ENCODE data around the gene SDHAF3.
"Not testable (repeated sequence)": the region's sequence is repeated elsewhere in the genome, so short reads cannot be mapped to it uniquely, and the experiment has no call there.

The SDHAF3 gene

DNA sequence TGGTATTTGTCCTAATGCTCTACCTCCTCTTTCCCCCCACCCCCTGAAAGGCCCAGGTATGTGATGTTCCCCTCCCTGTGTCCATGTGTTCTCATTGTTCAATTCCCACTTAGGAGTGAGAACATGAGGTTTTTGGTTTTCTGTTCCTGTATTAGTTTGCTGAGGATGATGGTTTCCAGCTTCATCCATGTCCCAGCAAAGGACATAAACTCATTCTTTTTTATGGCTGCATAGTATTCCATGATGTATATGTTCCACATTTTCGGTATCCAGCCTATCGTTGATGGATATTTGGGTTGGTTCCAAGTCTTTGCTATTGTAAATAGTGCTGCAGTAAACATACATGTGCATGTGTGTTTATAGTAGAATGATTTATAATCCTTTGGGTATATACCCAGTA lies 5.6 kb downstream of the SDHAF3 start:
- not testable (repeated sequence) for DNase-seq (ENCODE audit: low read depth)

DNA sequence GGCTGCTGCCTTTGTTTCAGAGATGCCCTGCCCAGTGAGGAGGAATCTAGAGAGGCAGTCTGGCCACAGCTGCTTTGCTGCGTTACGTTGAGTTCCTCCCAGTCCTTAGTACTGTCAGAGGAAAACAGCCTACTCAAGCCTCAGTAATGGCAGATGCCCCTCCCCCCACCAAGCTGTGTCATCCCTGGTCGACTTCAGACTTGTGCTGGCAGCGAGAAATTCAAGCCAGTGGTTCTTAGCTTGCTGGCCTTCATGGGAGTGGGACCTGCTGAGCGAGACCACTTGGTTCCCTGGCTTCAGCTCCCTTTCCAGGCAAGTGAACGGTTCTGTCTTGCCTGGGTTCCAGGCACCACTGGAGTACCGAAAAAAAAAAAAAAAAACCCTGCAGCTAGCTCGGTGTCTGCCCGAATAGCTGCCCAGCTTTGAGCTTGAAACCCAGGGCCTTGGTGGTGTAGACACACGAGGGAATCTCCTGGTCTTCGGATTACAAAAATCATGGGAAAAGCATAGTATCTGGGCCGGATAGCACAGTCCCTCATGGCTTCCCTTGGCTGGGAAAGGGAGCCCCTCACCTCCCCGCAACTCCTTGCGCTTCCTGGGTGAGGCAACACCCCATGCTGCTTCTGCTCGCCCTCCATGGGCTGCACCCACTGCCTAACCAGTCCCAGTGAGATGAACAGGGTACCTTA lies 9.1 kb downstream of the SDHAF3 start:
- no peak for DNase-seq (ENCODE audit: low read depth)

DNA sequence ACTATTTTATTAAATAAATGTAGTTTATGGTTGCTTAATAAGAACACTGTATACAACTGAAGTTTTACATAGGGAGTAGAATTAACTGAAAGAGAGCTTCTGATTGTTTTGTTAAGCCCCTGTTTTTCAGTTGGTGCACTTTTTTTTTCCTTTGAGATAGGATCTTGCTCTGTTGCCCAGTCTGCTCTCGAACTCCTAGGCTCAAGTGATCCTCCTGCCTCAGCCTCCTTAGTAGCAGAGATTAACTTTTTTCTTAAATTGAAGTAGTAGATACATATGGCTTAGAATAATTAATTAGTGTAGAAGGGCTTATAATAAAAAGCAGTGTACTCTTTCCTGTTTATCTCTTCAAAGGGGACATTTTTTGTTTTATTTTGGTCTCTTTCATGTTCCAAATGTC lies 11.2 kb downstream of the SDHAF3 start:
- DNase-seq (ENCODE audit: low read depth), result no peak

DNA sequence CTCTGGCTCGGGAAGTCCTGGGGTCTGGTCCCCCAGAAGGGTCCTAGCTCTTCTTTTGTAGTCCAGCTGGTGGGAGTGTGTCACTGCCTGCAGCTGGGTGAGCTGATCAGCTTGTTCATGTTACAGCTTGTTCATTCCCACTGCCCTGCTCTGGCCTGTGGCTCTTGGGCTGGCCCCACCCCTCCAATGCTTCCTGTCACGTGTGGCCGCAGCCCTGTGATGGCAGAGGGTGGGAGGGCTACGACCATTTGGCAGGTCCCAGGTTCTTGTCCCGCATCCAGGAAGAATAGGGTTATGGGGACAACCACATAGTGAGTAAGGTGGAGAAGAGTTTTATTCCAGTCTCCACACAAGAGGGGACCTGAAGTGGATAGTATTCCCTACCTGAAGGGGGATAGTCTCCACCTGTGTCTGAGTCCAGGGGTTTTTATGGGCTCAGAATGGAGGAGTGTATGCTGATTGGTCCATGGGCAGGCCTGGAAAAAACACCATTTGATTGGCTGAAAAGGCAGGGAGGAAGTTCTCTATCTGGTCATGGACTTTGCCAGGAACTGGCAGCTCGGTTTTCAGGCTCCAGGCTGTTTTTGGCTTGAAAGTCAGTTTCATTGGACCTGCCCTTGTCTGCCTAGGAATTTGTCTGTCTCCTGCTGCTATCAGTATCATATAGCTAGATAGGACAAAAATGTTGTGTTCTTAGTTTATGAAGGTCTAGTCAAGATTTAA lies 13.1 kb downstream of the SDHAF3 start:
- no peak for DNase-seq (ENCODE audit: low read depth)

DNA sequence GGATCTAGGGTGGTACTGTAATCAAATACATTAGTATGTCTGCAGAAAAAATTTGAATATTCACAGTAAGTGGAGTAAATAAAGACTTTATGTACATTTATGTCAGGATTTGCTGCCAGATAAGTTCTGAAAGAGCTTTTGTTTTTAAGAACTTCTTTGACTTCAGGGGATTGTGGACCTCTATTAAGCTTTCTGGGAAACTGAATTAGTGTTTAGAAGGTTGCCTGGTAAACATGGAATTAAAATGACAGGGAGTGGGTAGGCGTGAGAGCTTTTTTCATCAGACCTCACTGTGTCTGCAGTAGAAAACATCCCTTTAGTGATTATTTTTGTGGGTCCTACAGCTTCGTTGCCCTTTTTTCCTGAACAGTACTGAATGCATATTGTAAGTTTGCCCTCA lies 15.7 kb downstream of the SDHAF3 start:
- DNase-seq (ENCODE audit: low read depth), result no peak

DNA sequence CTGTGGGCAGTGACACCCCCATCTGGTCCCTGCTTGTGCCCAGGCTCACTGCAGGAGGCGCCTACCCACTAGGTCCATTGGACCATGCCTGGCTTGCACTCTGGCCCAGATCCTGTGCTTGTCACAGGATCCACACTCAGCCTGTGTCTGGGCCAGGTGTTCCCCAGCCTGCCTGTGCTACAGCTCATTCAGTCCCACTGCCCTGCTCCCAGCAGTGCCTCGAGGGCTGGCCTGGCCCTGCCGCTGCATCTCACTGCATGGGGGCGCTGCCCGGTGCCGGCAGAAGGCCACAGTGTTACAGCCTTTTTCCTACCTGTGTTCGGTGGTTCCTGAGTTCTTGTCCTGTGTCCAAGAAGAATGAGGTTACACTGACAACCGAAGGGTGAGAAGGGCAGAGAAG lies 21.3 kb downstream of the SDHAF3 start:
- DNase-seq (ENCODE audit: low read depth), result no peak

DNA sequence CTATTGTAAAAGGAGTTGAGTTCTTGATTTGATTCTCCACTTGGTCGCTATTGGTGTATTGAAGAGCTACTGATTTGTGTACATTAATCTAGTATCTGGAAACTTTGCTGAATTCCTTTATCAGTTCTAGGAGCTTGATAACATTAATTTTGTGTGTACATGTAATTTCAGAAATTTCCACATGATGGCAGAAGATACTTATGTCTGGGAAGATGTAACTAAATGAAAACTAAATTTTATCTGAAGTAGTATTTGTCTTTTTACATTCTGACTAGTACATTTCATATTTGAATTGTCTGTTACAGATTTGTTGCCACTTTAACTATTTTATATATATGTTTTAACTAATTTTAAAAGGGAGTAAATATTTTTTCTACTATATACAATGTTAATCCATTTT lies 27.6 kb downstream of the SDHAF3 start:
- no peak for DNase-seq (ENCODE audit: low read depth)

DNA sequence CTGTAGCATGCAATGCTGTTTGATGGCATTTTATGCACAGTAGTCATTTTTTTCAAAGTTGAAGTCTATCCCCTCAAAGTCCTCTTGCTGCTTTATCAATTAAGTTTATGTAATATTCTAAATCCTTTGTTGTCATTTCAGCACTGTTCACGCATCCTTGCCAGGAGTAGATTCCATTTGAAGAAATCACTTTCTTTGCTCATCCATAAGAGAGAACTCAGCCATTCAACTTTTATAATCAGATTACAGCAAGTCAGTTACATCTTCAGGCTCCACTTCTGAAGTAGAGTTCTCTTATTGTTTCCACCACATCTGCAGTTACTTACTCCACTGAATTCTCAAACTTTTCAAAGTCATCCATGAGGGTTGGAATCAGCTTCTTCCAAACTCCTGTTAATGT lies 32.3 kb downstream of the SDHAF3 start:
- DNase-seq (ENCODE audit: low read depth), result no peak

DNA sequence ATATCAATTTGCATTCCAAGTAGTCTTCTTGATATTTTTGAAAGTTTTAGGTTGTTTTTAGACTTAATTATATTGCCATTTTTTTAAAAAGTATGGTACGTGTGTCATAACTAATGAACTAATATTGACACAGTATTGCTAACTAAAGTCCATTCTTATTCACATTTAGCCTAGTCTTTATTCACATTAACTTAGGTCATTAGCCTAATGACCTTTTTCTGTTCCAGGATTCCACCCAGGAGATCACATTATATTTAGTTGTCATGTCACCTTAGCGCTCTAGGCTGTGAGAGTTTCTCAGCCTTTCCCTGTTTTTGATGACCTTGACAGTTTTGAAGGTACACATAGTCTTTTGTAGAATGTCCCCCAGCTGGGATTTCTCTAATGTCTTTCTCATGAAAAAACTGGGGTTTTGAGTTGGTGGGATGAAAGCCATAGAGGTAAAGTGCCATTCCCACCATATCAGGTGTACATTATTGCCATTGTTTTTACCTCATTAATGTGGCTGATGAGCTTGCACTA lies 38.5 kb downstream of the SDHAF3 start:
- DNase-seq (ENCODE audit: low read depth), result no peak

DNA sequence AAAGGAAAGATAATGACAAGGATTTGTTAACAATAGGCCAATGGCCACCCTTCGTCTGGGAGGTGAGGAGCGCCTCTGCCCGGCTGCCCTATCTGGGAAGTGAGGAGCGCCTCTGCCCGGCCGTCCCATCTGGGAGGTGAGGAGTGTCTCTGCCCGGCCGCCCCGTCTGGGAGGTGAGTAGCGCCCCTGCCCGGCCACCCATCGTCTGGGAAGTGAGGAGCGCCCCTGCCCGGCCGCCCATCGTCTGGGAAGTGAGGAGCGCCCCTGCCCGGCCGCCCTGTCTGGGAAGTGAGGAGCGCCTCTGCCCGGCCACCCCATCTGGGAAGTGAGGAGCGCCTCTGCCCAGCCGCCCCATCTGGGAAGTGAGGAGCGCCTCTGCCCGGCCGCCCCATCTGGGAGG lies 42.5 kb downstream of the SDHAF3 start:
- not testable (repeated sequence) for DNase-seq (ENCODE audit: low read depth)

DNA sequence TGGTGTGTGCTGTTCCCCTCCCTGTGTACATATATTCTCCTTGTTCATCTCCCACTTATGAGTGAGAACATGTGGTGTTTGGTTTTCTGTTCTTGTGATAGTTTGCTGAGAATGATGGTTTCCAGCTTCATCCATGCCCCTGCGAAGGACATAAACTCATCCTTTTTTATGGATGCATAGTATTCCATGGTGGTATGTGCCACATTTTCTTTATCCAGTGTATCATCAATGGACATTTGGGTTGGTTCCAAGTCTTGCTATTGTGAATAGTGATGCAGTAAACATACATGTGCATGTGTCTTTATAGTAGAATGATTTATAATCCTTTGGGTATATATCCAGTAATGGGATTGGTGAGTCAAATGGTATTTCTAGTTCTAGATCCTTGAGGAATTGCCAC lies 44.1 kb downstream of the SDHAF3 start:
- DNase-seq (ENCODE audit: low read depth), result not testable (repeated sequence)

DNA sequence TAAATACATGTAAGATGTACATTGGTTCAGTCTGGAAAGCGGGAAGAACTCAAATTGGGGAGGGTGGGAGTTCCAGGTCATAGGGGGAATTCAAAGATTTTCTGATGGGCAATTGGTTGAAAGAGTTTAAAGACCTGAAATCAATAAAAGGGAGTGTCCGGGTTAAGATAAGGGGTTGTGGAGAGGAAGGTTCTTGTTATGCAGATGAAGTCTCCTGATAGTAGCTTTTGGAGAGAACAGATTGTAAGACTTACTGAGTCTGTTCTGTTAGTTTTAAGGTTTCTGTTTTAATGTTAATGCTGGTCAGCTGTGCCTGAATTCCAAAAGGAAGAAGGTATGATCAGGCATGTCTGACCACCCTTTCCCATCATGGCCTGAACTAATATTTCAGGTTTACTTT lies 48.8 kb downstream of the SDHAF3 start:
- no peak for DNase-seq (ENCODE audit: low read depth)

DNA sequence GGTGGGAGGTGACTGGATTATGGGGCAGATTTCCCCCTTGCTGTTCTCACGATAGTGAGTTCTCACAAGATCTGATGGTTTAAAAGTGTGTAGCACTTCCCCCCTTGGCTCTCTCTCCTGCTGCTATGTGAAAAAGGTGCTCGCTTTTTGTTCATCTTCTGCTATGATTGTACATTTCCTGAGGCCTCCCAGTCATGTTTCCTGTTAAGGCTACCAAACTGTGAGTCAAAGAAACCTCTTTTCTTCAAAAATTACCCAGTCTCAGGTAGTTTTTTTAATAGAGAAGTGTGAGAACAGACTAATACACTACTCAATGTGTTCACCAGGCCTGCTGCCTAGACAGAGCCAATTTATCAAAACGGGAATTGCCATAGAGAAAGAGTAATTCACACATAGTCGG lies 49.7 kb downstream of the SDHAF3 start:
- no peak for DNase-seq (ENCODE audit: low read depth)

DNA sequence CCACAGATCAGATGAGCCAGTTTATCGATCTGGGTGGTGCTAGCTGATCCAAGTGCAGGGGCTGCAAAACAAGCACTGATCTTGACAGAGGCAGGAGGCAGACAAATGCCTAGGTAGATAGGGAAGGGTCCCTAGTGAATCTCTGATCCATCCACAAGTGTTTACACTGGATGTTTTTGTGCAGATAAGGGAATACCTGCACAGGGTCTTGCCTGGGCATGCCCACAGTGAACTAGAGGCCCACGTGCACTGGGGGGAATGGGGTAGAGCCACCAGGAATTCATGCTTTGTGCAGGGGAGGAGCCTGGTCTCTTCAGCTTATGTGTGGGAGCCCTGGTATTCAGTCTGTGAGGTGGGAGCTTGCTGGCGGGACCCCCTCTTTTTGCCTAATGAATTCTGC lies 50.3 kb downstream of the SDHAF3 start:
- DNase-seq (ENCODE audit: low read depth), result no peak

DNA sequence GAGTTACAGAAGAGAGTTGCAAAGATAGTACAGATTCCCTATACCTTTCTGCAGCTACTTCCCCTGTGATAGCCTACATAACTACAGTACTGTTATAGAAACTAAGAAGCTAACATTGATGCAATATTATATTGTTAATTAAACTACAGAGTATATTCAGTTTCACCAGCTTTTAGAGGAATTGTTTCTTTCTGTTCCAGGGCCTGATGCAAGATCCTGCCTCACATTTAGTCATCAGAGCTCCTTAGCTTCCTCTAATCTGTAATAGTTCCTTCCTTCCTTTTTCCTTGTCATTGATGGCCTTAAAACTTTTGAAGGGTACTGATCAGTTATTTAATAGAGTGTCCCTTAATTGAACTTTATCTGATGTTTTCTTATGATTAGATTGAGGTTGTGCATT lies 56.8 kb downstream of the SDHAF3 start:
- DNase-seq (ENCODE audit: low read depth), result no peak

DNA sequence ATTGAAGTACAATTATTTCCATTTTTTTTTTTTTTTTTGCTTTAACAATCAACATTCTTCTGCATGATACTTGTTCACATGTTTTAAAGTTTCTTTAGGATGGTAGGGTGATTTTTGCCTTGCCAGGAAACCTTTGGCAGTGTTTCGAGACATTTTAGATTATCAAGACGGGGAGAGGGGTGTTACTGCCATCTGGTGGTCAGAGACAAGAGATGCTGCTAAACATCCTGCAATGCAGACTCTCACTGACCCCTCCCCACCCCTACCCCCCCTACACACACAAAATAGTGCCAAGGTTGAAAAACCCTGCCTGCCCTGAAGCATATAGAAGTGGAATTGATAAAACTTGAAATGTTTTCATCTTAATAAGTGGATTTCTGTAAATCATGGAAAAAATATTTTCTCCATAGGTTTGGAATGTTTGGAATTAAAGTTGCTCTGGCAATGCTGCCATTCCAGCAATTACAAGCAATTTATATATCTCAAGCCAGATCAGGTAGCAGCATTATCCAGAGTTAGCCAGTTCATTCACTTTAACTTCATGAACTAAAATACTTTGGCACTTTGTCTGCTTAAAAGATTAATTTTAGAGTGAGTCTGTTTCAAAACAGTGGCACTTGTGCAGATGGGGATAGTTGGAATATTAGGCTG lies 62.1 kb downstream of the SDHAF3 start:
- DNase-seq (ENCODE audit: low read depth), result no peak

DNA sequence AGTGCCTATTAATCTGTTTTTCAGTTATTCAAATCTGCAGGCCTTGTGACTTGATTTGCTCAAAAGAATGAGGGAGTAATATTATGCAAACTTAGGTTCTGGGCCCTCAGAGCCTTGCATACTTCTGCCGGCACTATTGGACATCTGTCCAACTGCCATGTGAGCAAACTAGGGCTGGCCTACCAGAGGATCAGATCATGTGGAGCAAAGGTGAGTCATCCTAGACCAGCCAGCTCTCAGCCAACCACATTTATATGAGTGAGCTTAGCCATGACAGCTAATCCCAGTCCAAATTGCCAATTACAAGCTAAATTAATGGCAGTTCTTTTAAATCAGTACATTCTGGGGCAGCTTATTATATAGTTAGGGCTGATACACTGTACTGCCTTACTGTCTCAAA lies 69.6 kb downstream of the SDHAF3 start:
- no peak for DNase-seq (ENCODE audit: low read depth)

DNA sequence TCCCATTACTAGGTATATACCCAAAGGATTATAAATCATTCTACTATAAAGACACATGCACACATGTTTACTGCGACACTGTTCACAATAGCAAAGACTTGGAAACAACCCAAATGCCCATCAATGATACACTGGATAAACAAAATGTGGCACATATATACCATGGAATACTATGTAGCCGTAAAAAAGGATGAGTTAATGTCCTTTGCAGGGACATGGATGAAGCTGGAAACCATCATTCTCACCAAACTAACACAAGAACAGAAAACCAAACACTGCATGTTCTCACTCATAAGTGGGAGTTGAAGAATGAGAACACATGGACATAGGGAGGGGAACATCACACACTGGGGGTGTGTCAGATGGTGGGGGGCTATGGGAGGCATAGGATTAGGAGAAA lies 78.7 kb downstream of the SDHAF3 start:
- DNase-seq (ENCODE audit: low read depth), result not testable (repeated sequence)

DNA sequence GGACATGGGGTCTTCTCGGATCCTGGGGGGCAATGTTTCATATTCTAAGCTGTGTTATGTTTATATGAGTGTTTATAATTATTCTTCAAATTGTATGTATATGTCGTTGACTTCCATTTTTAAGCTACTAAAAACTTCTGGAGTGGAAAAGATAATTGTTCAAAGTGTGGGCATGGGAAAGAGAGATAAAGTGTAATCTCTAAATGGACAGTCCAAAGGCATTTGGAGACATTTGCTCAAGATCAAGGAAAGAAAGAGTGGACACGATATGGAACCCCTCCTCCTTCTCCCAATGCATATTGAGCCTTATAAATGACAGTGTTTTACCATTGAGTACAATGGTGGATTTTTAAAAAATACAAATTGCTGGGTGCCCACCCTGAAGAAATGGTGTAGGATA lies 81.1 kb downstream of the SDHAF3 start:
- no peak for DNase-seq (ENCODE audit: low read depth)

DNA sequence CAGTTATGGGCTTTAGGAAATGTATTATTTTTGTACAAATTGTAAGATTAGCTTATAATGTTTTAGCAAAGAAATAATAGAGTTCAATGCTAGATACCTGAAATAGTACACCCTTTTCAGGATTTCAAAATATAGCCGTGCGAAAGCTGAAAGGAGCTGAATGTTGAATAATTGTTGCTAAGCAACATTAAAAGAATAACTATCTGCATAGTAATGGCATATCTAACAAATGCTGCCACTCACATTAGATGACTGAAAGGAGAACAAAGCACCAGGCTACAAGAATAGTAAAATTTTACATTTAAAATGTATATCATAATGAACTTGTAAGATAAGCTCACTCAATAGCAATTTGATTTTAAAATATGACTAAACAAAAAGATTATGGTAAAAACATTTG lies 82.5 kb downstream of the SDHAF3 start:
- DNase-seq (ENCODE audit: low read depth), result no peak

DNA sequence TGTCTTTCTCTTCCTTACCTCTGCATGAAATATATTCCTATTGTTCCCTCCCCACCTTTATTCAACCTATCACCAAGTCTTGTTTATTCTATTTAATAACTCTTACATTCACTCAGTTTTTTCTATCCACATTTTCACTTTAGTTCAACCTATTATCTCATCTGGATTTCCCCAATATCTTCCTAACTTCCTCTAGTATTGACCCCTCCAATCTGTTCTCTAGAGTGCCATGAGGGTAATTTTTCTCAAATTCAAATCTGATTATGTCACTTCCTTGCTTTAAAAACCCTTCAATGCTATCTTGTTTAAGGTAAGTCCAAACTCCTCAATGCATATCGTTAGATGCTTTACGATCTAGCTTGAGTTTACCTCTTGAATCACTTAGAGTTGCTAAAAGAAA lies 86.5 kb downstream of the SDHAF3 start:
- no peak for DNase-seq (ENCODE audit: low read depth)

DNA sequence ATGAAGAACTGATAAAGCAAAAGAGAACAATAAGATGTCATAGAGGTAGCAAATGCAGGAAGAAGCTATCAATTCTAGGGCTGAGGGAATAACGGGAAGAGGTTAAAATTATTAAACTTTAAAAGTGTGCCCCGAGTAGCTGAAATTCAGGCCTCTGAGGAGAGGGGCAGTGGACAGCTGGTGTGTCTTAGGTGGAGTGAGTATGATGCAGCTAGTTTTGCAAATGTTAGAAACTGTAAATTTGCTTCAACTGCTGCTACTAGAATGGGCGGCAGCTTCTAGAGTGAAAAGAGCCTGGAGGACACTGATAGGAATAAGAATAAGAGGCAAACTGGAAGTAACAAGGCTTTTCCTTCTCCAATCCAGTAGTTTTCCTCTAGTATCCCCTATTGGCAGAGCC lies 87.3 kb downstream of the SDHAF3 start:
- DNase-seq (ENCODE audit: low read depth), result no peak

DNA sequence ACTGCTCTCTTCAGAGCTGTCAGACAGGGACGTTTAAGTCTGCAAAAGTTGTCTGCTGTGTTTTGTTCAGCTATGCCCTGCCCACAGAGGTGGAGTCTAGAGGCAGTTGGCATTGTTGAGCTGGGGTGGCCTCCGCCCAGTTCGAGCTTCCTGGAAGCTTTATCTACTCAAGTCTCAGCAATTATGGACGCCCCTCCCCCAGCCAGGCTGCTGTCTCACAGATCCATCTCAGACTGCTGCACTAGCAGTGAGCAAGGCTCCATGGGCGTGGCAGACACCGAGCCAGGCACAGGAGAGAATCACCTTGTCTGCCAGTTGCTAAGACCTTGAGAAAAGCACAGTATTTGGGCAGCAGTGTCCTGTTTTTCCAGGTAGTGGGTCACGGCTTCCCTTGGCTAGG lies 98.1 kb downstream of the SDHAF3 start:
- no peak for DNase-seq (ENCODE audit: low read depth)
